Fibroblast of peridontal ligament (primary cell): ENCODE measurements around the gene PATJ.

Experiments
- DNase-seq: peaks from one replicate; pipeline ENCODE4 v3.0.0-alpha.2; 2010; ENCODE audit errors: extremely low read depth

Gene PATJ

DNA sequence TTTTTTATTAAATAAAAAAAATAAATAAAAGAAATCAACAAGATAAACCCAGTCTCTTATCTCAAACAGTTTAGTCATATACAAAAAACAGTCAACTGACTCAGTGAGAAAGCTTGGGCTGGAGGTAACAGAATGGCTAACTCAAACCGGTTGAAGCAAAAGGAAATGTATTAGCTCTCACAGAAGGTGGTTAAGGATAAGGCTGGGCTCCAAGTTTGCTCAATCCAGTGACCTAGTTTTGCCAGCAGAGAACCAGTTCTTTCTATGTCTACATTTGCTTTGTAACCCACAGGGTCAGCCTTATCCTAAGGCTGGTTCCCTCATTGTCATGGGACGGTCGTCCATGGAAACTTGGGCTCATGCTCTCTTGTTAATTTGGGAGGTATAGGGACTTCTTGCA lies 307.9 kb downstream of the PATJ start:
- no peak for DNase-seq

DNA sequence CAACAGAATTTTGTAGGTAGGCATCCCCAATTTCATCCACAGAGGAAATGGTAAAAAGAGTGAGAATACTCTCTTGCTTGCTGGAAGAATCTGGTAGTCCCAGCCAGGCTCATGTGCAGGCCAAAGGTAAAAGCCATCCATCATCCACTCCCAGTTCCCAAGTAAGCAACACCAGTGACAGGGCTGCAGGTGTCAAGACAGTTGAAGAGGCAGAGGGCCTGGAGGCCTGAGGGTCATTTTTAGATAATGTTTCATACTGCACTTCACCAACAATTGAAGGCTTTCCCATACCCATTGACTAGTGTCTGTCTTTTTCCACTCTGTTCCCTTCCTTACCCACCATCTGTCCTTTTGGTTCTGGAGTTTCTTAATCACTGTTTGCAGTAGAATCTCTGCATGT lies 310.7 kb downstream of the PATJ start:
- DNase-seq: no peak

DNA sequence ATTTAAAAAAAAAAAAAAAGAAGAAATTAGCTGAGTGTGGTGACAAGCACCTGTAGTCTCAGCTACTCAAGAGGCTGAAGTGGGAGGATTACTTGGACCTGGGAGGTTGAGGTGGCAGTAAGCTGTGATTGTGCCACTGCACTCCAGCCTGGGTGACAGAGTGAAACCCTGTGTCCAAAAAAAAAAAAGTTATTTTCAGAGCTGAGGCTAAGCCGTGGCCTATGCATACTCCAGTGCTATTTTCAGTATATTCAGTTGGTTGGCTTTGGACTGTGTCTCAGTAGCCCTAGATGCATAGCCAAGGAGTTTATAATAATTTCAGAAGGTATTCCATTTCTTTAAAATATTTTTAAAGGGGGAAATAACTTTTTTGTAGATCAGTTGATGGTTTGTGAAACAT lies 311.9 kb downstream of the PATJ start:
- no peak for DNase-seq

DNA sequence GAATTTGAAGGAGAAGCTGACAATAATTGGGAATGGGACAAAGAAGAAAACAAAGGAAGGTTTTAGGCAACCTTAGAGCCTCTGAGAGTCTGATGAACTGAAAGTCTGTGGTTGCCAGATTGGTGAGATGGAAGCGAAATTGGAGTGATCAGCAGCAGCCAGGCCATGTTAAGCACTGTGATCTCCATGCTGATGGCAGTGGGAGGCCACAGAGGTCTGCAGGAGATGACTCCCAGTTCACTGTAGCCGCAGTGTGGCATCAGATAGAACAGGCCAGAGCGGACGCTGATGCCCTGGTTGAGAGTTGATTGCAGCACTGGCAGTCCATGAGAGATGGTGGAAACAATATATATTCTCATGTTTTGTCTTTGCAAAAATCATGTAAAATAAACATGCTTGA lies 314.9 kb downstream of the PATJ start:
- no peak for DNase-seq

DNA sequence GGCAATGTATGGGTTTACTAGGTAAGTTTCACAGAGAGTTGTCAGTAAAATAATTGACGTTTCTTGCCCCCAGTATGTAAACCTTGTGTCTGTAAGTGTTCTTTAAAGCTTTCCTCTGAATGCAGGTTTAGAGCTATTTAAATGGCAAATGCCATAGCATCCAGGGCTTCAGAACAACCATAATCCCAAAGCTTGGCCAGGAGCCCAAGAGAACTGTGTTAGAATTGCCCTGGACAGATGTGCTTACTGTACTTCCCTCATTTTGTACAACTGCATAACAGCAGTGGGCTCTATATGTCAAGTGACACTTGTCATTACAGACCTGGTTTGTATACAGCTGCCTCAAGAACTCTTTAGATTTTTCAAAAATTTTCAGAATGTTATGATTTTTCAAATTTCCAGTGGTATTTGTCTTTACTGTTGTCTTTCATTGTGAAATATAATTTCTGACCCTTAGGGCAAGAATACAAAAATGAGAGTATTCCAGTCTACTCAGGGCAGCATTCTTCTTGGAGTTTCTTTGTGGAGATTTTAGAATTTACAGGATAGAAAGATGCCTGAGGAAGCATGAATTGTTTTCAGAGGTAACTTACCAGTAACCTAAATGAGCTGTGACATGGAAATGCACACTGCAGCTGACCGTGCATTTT lies 315.5 kb downstream of the PATJ start:
- no peak for DNase-seq

DNA sequence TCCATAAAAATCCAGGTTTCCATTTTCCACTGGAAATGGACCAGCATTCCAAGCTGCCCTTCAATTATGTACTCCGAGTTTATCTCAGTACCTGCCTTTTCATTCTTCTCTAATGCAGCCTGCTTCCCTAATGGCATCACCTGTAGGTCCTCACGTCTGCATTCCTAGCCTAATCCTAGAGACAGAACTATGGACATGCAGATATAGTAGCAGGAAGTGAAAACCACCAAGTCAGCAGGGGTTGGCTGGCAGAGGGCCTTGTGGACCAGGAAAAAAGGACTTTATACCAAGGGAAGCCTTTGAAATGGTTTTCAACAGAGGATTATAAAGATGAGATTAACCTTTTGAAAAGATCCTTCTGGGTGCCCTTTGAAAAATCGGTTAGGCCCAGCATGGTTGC lies 316.7 kb downstream of the PATJ start:
- DNase-seq: no peak

DNA sequence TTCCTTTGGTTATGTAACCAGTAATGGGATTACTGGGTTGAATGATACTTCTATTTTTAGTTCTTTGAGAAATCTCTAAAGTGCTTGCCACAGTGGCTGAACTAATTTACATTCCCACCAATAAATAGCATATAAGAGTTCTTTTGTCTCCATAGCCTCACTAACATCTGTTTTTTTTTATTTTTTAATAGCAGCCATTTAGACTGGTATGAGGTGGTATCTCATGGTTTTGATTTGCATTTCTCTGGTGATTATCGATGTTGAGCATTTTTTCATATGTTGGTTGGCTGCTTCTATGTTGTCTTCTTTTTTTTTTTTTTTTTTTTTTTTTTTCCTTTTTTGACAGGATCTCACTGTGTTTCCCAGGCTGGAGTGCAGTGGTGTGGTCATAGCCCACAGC lies 319.8 kb downstream of the PATJ start:
- DNase-seq: no peak

DNA sequence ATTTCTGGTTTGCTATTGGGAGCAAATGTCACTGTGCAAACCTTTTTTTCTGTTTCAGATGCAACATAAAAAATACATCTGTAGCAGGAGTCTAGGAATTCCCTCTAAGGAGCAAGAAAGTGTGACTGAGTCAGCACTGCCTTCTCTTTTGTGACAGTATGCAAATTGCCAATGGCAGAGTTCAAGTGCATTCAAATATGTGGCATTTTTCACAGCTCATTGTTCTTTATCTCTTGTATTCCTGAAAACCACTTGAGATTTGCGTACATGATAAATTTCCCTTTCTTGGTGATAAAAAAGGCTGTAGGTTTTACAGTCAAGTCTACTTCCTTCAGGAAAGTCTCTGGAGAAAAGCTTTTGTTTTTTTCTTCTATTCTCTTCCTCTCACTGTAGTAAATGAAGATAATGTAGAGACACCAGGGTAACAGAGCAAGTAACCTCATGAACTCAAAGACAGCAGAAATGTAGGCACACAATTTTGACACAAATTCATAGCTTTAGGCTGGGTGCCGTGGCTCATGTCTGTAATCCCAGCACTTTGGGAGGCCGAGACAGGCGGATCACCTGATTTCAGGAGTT lies 322.6 kb downstream of the PATJ start:
- DNase-seq: no peak

DNA sequence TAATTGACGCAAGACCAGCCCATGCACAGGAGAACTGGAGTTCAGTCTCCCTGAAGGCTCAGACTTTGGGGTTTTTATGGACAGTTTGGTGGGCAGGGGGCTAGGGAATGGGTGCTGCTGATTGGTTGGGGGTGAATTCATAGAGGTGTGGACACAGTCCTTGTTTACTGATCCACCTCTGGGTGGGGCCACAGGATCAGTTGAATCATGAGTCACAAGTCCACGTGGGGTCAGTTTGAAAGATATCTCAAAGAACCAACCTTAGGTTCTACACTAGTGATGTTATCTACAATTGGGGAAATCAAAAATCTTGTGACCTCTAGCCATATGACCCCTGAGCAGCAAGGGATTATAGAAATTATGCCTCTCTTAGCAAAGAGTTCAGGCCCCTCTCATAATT lies 324.4 kb downstream of the PATJ start:
- no peak for DNase-seq

DNA sequence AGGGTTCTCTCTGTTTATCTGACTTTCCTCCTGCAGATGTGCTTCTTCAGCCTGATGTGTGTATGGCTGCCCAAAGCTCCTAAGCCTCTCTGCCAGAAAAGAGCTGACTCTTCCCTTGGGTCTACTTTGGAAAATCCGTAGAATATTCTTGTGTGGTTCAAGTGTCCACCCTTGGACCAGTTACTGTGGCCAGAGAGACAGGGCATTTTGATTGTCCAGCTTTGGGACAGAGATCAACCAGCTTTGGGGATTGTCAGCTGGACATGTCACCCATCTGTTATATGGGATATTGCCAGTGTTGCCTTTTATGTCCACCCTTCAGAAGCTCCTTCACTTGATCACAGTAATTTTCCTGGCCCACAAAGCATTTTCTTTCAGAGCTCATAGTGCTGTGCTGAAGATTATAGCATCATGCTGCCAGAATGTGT lies 326.1 kb downstream of the PATJ start:
- DNase-seq: no peak

DNA sequence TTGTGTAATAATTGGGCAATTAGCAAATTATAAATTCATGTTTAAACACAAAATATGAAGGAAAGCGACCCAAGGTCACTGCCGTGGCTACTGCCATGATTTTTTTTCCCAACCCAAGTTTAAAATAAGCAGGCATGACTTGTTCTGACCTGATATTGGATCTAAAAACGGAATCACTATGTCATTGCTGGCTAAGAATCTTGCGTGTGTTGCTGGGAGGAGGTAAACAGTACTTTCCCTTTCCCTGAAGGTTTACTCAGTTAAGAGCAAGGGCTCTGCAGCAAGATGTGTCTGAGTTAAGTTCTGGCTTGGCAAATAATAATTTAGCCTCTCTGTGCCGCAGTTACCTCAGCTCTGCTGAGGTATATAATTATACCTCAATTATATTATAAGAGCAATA lies 326.7 kb downstream of the PATJ start:
- peak; percentile 11 for DNase-seq

DNA sequence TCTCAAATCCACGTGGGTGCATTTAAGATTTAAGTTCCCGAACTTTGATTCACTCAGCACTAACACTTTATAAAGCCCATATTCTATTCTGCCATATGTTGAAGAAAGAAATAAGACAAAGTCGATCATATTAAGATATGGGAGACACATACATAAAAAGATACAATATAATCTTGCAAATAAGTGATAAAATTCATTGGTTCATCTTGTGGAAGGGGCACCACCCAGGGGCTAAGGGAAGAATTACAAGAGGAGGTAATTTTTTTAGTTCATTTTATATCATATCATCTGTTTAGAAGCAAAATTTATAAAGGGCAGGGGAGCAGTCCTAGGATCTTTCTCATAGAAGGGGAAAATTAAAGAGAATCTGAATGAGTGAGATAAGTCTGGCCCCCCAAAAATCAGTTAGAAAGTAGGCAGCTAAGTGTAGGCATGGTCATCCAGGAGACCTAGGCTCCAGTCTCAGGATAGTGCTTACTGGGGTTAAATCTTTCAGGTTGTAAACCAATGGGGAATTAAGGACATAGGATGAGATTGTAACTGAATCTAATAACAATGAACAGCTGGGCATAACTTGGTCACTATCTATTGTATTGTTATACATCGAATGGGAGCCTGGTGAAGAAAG lies 328.2 kb downstream of the PATJ start:
- DNase-seq: peak; percentile 28

DNA sequence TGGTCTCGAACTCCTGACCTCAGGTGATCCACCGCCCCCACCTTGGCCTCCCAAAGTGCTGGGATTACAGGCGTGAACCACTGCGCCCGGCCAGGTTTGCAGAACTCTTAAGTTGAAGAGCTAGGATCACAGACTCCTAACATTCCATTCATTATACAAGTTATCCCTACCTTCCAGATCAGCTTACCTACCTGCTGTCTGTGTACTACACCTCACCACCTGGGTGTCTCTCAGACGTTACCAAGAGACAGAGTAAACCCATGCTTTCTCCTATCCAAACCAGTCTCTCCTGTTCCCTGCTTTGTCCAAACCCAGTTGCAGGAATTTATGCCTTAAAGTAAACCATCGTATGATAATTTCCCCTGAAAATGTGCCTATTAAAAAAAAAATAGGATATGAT lies 329.4 kb downstream of the PATJ start:
- no peak for DNase-seq

DNA sequence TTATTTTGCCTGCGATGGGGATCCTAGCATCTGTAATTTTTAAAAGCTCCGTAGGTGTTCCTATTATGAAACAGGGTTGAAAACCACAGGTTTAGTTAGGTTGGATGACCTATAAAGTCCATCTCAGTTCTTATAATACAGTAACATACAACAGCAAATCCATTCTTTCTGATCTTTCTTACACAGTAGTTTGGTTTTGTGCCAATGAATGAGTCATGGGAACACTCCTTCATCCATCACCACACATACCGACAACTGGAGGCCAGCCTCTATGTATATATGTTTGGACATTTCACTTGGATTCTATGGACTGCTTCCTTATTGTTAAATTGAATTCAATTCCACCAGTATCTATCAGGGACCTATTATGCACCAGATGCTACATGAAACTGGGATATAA lies 334.0 kb downstream of the PATJ start:
- DNase-seq: peak; percentile 44

DNA sequence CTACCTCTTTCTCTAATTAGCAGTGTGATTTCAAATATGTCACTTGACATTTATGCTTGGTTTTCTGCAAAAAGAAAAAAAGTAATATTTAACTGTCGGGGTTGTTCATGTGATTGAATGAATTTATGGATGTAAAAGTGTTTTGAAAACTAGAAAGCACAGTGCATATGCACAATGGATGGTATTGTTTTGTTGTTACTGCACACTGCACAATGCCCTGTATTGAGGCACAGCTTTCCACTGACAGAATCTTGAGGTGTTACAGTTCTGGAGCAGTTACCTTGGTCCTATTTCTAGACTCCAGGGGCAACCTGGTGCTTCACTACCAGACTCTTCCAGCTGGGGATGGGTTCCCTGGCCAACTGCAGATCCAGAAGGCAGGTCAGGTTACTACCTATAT lies 335.5 kb downstream of the PATJ start:
- DNase-seq: no peak

DNA sequence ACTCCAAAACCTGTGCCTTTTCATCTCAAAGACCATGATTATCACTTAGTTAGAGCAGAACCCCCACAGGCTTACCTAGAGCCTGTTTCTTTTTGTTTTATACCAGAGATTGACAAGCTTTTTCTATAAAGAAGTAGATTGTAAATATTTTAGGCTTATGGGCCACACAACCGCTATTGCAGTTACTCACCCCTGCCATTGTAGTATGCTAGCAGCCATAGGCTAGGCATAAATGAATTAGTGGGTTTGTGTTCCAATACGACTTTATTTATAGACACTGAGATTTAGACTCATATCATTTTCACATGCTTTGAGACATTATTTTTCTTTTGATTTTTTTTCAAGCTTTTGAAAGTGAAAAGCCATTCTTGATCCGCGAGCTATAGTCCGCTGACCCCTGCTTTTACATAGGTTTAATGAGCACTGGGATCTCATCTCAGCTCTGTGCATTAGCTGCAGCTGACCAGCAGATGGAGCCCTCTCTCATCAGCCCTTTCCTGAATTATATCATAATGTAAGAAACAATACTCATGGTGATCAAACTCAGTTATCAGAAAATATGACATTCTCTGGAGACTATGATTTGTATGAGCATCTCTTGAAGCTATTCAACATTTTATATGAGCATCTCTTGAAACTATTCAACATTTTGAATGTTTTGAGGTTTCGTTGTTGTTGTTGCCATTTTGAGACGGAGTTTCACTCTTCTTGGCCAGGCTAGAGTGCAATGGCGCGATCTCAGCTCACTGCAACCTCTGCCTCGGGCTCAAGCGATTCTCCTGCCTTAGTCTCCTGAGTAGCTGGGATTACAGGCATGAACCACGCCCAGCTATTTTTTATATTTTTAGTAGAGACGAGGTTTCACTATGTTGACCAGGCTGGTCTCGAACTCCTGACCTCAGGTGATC lies 340.4 kb downstream of the PATJ start:
- DNase-seq: peak; percentile 56

DNA sequence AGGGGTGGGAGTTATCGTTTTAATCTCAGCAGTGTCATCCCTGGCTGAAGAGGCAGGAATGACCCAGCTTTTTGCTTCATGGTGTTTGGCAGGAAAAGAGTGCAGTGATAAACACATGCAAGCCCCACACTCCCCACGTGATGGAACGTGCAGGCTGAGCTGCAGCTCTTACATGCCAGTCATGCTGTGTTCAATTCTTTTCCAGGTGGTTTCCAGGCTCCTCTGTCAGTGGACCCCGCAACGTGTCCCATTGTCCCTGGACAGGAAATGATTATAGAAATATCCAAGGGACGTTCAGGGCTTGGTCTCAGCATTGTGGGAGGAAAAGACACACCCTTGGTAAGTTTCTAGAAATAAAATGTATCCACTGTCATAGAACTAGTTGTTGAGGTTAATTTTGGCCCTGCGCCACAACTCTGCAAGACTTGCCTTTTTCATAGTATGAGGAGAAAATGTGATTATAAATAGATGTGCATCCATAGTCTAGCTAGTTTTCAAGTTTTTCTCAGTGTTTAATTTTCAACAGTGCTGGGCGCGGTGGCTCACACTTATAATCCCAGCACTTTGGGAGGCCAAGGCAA lies 342.1 kb downstream of the PATJ start:
- DNase-seq: no peak

DNA sequence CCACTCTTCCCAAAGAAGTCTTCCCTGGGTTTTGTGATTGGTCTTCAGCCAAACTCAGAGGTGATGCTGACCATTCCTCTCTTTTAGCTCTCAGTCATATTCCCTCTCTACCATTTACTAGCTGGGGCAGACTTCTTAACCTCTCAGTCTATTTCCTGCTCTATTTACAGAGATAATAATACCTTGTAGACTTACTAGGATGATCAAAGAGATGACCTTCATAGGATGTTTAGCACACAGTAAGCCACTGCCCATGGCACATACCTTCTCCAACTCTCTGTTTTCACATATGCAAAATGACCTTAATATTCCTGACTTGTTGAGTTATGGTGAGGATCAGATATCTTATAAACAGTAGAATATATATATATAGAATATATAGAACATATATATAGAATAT lies 346.2 kb downstream of the PATJ start:
- DNase-seq: no peak

DNA sequence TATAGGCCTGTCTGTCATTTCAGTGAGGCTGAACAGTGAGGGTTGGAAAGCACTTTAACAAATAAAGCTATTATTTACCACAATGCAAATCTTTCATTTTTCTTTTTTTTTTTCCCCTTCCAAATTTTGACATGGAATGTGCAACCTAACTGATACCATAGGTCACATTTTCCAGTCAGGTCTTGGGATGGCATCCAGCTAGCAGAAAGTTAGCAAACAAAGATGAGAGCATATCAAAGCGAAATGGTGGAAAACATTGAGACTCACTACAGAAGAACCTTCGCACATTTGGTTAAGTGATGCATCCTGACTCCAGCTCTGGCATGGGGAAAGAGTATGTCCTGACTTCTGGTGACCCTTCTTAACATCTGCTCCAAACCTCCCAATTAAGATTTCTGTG lies 347.3 kb downstream of the PATJ start:
- DNase-seq: no peak

DNA sequence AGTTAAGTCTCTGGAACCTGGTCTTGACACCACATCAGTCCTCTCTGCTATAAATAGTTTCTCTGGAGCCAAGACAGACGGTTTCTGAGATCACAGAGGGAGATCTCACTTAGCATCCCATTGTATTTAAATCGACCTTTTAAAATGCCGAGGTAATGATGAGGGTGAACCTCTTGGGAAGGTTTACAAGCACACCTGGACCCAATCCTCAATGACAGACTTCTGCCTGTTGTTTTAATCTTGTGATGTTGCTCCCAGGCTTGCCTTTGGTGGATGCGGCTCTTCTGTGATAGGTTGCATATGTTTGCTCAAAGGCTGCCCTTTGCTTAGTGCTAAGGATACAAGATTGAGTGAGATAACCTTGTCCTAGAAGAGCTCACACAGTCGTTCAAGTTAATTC lies 347.7 kb downstream of the PATJ start:
- DNase-seq: no peak

DNA sequence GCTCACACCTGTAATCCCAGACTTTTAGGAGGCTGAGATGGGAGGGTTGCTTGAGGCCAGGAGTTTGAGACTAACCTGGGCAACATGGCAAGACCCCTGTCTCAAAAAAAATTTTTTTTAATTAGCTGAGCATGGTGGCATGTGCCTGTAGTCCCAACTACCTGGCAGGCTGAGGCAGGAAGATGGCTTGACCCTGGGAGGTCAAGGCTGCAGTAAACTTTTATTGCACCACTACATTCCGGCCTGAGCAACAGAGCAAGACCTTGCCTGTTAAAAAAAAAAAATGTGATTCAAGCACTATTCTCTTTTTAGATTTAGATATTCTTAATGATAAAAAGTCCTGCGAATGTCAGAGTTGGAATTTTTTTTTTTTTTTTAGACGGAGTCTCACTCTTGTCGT lies 349.8 kb downstream of the PATJ start:
- no peak for DNase-seq

DNA sequence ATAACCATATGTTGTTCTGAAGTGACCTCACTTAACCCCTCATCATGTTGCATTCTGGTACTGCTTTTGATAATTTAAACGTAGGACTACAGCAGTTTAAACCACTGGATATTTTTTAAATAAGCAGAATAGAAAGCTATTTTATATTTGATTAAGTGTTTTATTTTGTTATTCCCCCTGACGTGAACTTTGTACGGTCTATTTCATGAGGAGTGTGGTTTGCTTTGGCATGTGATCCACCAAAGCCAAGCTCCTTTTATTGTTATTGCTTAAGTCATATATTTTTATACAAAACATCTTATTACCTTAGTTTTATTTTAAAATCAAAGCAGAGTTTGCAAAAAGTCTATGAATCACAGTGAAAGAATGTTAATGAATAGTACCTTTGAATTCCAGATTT lies 351.0 kb downstream of the PATJ start:
- no peak for DNase-seq
